Measurements from ENCODE around the gene SPSB2. TPM values are rescaled to one million over a fixed set of nuclear protein-coding genes. Genes with fewer than 3 reads are reported as not detected.

SPSB2 gene
- total RNA-seq, 1 experiment from 2014 or later = 11.6 TPM

- DNase-seq (ENCODE audit: low read depth, low spot score) (no peak), ATAC-seq (no peak)
- CTCF ChIA-PET = no interaction called here
- Histone ChIP-seq H3K4me3 (ENCODE audit: low read depth in 2 of 2, low read length in 2 of 2) (no peak overlapping the region), H3K36me3 (ENCODE audit: control insufficient read depth, insufficient read depth, low read length) (peaks cover 8% of the 10 kb centered on the region; the same call in 1 of the 2 replicates), H3K4me1 (ENCODE audit: control insufficient read depth, insufficient read depth, low read length) (peaks cover 8% of the 10 kb centered on the region), H3K27ac (ENCODE audit: low read length) (no peak overlapping the region), H3K27me3 (ENCODE audit: control insufficient read depth, insufficient read depth, low read length) (no peaks in the 10 kb centered on the region), H3K9me3 (ENCODE audit: control insufficient read depth, insufficient read depth, low read depth, low read length) (no peaks in the 10 kb centered on the region)
- intact Hi-C loops (cut with micrococcal nuclease; ENCODE audit: unreplicated experiment) (no loop called here), in situ Hi-C loops (cut with HindIII; ENCODE audit: low pct_unique_long_range_greater_than_20kb, low sequenced_read_pairs) (no loop called here)
- POLR2A ChIA-PET = no interaction called here
- TF ChIP-seq CTCF (IDR thresholded peaks at IDR 0.05) (no peak), TCF7L2 (IDR thresholded peaks at IDR 0.05; ENCODE audit: low read depth, low read length) (no peak), REST (IDR thresholded peaks at IDR 0.05; ENCODE audit: insufficient read depth in 1 of 2, low read depth in 2 of 2, low read length in 1 of 2) (no peak), POLR2AphosphoS5 (IDR thresholded peaks at IDR 0.05; ENCODE audit: low read depth, low read length) (no peak), SIN3A (IDR thresholded peaks at IDR 0.05; ENCODE audit: borderline replicate concordance, insufficient read depth, low read depth, low read length) (no peak)
- no TSS peak for BruUV-seq (replicated peaks)
Observed at GRCh38 chr12:6855322-6855721, 17.8 kb downstream of the SPSB2 start.

- intact Hi-C loops (cut with micrococcal nuclease; ENCODE audit: unreplicated experiment) (no loop called here), in situ Hi-C loops (cut with HindIII; ENCODE audit: low pct_unique_long_range_greater_than_20kb, low sequenced_read_pairs) (no loop called here)
- ChIA-PET POLR2A (no interaction called here), CTCF (no interaction called here)
- Histone ChIP-seq H3K27me3 (ENCODE audit: control insufficient read depth, insufficient read depth, low read length) (no peaks in the 10 kb centered on the region), H3K9me3 (ENCODE audit: control insufficient read depth, insufficient read depth, low read depth, low read length) (no peaks in the 10 kb centered on the region), H3K27ac (ENCODE audit: low read length) (no peak overlapping the region), H3K36me3 (ENCODE audit: control insufficient read depth, insufficient read depth, low read length) (peaks cover 11% of the 10 kb centered on the region), H3K4me1 (ENCODE audit: control insufficient read depth, insufficient read depth, low read length) (peaks cover 15% of the 10 kb centered on the region), H3K4me3 (ENCODE audit: low read depth in 2 of 2, low read length in 2 of 2) (no peak overlapping the region)
- ATAC-seq (no peak), DNase-seq (ENCODE audit: low read depth, low spot score) (no peak)
- TF ChIP-seq CTCF (IDR thresholded peaks at IDR 0.05) = no peak
- TF ChIP-seq POLR2AphosphoS5 (IDR thresholded peaks at IDR 0.05; ENCODE audit: low read depth, low read length) = no peak
- TF ChIP-seq TCF7L2 (IDR thresholded peaks at IDR 0.05; ENCODE audit: low read depth, low read length) = no peak
- no peak for TF ChIP-seq REST (IDR thresholded peaks at IDR 0.05; ENCODE audit: insufficient read depth in 1 of 2, low read depth in 2 of 2, low read length in 1 of 2)
- TF ChIP-seq SIN3A (IDR thresholded peaks at IDR 0.05; ENCODE audit: borderline replicate concordance, insufficient read depth, low read depth, low read length) = no peak
- BruUV-seq (replicated peaks) = no TSS peak
Observed at GRCh38 chr12:6854036-6854435, 19.1 kb downstream of the SPSB2 start.

Measured in Panc1 (cell line).